Stomach (tissue), 9 donors: Measurements from ENCODE around the gene DMTF1. TPM values are rescaled to one million over a fixed set of nuclear protein-coding genes. Genes with fewer than 3 reads are reported as not detected.

ENCODE experiments used
- DNase-seq, 2 donors: peaks; one replicate each; pipeline versions ENCODE4 v3.0.0 to v3.0.0-alpha.2; 2013 to 2019
- H3K27ac ChIP-seq, 5 donors: fragments of 200-600 bp in 4 of 5; sonication (generic) in 4 of 5; one replicate each; pipeline ENCODE4 v1.5.1; 2013 to 2019; ENCODE audit warnings: mild to moderate bottlenecking in 1 of 5, moderate library complexity in 1 of 5
- H3K27me3 ChIP-seq, 3 donors: fragments of 200-600 bp; sonication (generic); one replicate each; pipeline ENCODE4 v1.5.1; 2017 to 2019; ENCODE audit warnings: mixed run types in 1 of 3
- H3K36me3 ChIP-seq, 4 donors: fragments of 200-600 bp; sonication (generic); 1 replicate in 3 of 4; 2 replicates in 1 of 4; pipeline ENCODE4 v1.5.1; 2016 to 2019
- H3K4me1 ChIP-seq, 4 donors: fragments of 200-600 bp; sonication (generic); one replicate each; pipeline ENCODE4 v1.5.1; 2016 to 2019
- H3K4me3 ChIP-seq, 4 donors: fragments of 200-600 bp; sonication (generic) in 3 of 4; one replicate each; pipeline ENCODE4 v1.5.1; 2016 to 2019; ENCODE audit warnings: mild to moderate bottlenecking in 1 of 4
- H3K9me3 ChIP-seq, 4 donors: fragments of 200-600 bp; sonication (generic); one replicate each; pipeline ENCODE4 v1.5.1; 2016 to 2019
- EP300 ChIP-seq: sonication (generic); formaldehyde crosslinking; IDR thresholded peaks from one replicate; pipeline ENCODE4 v1.6.1; 2017; ENCODE audit warnings: antibody characterized with exemption
- POLR2A ChIP-seq, 4 donors: fragments of 450-650 bp; IDR thresholded peaks; one replicate each; pipeline ENCODE4 v1.6.1; 2016; ENCODE audit warnings: antibody characterized with exemption in 4 of 4, control low read depth in 2 of 4, mild to moderate bottlenecking in 1 of 4, moderate library complexity in 1 of 4
- POLR2AphosphoS5 ChIP-seq, 3 donors: sonication (generic); formaldehyde crosslinking; IDR thresholded peaks; one replicate each; pipeline ENCODE4 v1.6.1; 2016; ENCODE audit warnings: antibody characterized with exemption in 3 of 3
- WGBS, 5 donors: extraction: QIAGEN DNeasy Blood & Tissue Kit in 3 of 5; methylation state at CpG; one replicate each; pipeline versions ENCODE4 v1.1.5 to v1.1.7; 2013 to 2018; 5-methylcytosine and 5-hydroxymethylcytosine counted together
- intact Hi-C: fragments of 100-400 bp; cut with DNase I; formaldehyde crosslinking; loops from one replicate; pipeline ENCODE4 v1.15.1; 2023; ENCODE audit warnings: low total_unique reads
- polyA plus RNA-seq, 3 donors: library from polyadenylated mRNA; stranded (reverse); fragments of 200-250 nt; gene quantifications; one replicate each; pipeline ENCODE4 v1.2.3, GENCODE V29; 2013
- total RNA-seq, 5 donors: library from RNA; depleted of rRNA; stranded (reverse); fragments of >200 nt; gene quantifications; one replicate each; pipeline versions ENCODE4 v1.1.0 to v1.2.3, GENCODE V29; 2014 to 2016
- TF ChIP-seq, protein P1 (sequence below), 7 experiments: fragments of 450-650 bp in 4 of 7; fragments of 200-600 bp in 3 of 7; sonication (generic) in 3 of 7; IDR thresholded peaks; one replicate each; pipeline ENCODE4 v1.5.1; 2016 to 2019; ENCODE audit warnings: antibody characterized with exemption in 7 of 7, control low read depth in 2 of 7, mild to moderate bottlenecking in 1 of 7
- donor health status: healthy with polysubstance abuse.
- donor health status: Bipolar disorder and iron deficiency.
- donor health status: healthy.

DMTF1 gene
- total and polyA plus RNA-seq, 8 donors, result 10.5 to 233 (median 70.8) TPM

DNA sequence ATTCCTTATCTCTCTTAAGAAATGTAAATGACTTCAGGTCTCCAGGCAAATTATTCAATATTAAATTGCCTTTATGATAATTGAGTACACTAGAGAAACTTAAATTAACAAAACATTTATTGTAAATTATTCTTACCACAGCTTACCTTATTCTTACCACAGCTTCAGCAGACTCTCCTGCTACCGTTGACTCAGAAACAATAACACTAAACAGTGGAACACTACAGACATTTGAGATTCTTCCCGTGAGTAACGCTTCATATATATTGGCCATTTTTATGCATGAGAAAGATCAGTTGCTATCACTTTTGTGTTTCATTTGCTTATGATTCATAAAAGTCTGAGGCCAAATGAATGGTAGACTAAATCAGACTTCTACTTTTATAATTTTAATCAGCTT lies 38.5 kb downstream of the DMTF1 start:
- Histone ChIP-seq H3K9me3 (no peaks in the 10 kb centered on the region), H3K4me1 (peaks cover 0 to 12% (median 0%) of the 10 kb centered on the region in 4 donors), H3K4me3 (no peak overlapping the region), H3K27me3 (no peaks in the 10 kb centered on the region), H3K27ac (no peak overlapping the region), H3K36me3 (peaks cover 32 to 100% (median 97%) of the 10 kb centered on the region in 4 donors)
- intact Hi-C loops, result no loop called here
- 63 to 88% (median 80%) methylated on average over 3 of the region's 3 CpGs for WGBS, 5 donors
- no peak for DNase-seq
- TF ChIP-seq EP300 (no peak), POLR2A (IDR thresholded peaks at IDR 0.05) (no peak), POLR2AphosphoS5 (IDR thresholded peaks at IDR 0.05) (no peak)
- TF ChIP-seq, protein P1, sequence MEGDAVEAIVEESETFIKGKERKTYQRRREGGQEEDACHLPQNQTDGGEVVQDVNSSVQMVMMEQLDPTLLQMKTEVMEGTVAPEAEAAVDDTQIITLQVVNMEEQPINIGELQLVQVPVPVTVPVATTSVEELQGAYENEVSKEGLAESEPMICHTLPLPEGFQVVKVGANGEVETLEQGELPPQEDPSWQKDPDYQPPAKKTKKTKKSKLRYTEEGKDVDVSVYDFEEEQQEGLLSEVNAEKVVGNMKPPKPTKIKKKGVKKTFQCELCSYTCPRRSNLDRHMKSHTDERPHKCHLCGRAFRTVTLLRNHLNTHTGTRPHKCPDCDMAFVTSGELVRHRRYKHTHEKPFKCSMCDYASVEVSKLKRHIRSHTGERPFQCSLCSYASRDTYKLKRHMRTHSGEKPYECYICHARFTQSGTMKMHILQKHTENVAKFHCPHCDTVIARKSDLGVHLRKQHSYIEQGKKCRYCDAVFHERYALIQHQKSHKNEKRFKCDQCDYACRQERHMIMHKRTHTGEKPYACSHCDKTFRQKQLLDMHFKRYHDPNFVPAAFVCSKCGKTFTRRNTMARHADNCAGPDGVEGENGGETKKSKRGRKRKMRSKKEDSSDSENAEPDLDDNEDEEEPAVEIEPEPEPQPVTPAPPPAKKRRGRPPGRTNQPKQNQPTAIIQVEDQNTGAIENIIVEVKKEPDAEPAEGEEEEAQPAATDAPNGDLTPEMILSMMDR (IDR thresholded peaks at IDR 0.05), result no peak

DNA sequence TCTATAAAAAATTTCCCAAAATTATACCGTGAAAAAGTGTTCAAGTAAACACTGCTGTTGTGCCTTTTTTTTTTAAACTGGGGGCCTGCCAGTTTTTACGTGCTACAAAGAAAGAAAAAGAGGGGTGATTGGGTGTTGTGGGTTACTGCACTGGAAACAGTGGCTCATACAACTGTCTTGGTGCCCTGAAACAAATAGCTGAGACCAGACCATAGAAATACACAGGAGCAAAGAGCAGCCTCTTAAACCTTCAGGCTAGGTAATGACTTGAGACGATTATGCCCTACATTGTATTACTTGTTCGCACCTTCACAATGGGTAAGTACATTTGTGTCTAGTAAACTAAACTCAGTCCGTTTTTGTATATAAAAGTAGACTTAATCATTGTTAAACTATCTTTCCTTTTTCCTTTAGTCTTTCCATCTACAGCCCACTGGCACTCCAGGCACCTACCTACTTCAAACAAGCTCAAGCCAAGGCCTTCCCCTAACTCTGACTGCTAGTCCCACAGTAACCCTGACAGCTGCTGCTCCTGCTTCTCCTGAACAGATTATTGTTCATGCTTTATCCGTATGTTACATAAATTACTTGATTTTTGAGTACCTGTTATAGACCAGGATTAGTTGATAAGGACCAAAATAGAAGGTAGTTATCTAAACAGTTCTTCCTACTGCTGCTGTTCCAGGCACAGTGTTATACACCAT lies 40.7 kb downstream of the DMTF1 start:
- intact Hi-C loops, result no loop called here
- Histone ChIP-seq H3K4me1 (peaks cover 0 to 12% (median 0%) of the 10 kb centered on the region in 4 donors), H3K36me3 (peaks cover 25 to 100% (median 98%) of the 10 kb centered on the region in 4 donors), H3K27me3 (no peaks in the 10 kb centered on the region), H3K9me3 (no peaks in the 10 kb centered on the region), H3K4me3 (no peak overlapping the region), H3K27ac (no peak overlapping the region)
- TF ChIP-seq POLR2A (IDR thresholded peaks at IDR 0.05), result no peak
- TF ChIP-seq, protein P1 (IDR thresholded peaks at IDR 0.05), result no peak
- no peak for TF ChIP-seq POLR2AphosphoS5 (IDR thresholded peaks at IDR 0.05)
- no peak for TF ChIP-seq EP300
- no peak for DNase-seq
- 61 to 79% (median 70%) methylated on average over 6 of the region's 6 CpGs for WGBS, 5 donors

DNA sequence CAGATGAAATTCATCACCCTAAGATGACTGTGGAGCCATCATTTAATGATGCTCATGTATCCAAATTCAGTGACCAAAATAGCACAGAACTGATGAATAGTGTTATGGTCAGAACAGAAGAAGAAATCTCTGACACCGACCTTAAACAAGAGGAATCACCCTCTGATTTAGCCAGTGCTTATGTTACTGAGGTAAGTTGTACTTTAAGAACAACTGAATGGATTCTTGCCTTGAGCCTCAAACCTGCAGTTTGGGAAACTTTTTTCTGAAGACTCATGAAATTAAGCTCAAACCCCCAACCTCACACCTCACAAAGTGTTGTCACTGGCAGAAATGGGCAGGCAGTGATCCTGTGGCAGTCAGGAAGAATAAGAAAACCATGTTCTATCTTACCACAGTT lies 41.7 kb downstream of the DMTF1 start:
- no peaks in the 10 kb centered on the region for H3K27me3 ChIP-seq
- H3K4me1 ChIP-seq, result peaks cover 0 to 15% (median 0%) of the 10 kb centered on the region in 4 donors
- no peak overlapping the region for H3K4me3 ChIP-seq
- 88 to 97% (median 91%) methylated on average over 1 of the region's 1 CpG for WGBS, 5 donors
- no peaks in the 10 kb centered on the region for H3K9me3 ChIP-seq
- intact Hi-C loops, result no loop called here
- DNase-seq, result no peak
- TF ChIP-seq EP300 (no peak), POLR2A (IDR thresholded peaks at IDR 0.05) (no peak), POLR2AphosphoS5 (IDR thresholded peaks at IDR 0.05) (no peak)
- TF ChIP-seq, protein P1 (IDR thresholded peaks at IDR 0.05), result no peak
- no peak overlapping the region for H3K27ac ChIP-seq
- peaks cover 22 to 95% (median 89%) of the 10 kb centered on the region in 4 donors for H3K36me3 ChIP-seq

DNA sequence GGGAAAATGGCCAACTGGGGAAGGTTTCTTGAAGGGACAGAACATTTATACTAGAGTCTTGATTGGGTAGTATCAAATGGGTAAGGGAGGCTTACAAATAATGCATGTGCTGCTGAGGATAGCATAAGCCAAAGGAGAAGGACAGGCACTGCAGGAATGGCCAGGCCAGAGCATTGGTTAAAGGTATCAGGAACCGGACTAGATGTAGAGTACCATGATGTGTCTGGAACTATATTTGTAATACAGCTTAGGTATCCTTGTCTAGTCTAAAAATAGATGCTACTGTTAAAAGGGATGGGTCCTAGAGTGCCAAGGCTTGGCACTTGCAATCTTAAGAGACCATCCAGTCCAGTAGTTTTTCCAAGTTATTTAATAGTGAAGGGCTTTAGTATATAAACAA lies 47.0 kb downstream of the DMTF1 start:
- Histone ChIP-seq H3K36me3 (peaks cover 14 to 55% (median 38%) of the 10 kb centered on the region in 4 donors), H3K4me1 (peaks cover 0 to 32% (median 10%) of the 10 kb centered on the region in 4 donors), H3K4me3 (no peak overlapping the region), H3K27me3 (no peaks in the 10 kb centered on the region), H3K9me3 (peaks cover 0 to under 1% (median 0%) of the 10 kb centered on the region in 4 donors), H3K27ac (no peak overlapping the region)
- DNase-seq, result no peak
- WGBS, 5 donors, result 93 to 100% (median 96%) methylated on average over 1 of the region's 1 CpG
- no peak for TF ChIP-seq POLR2AphosphoS5 (IDR thresholded peaks at IDR 0.05)
- TF ChIP-seq, protein P1 (IDR thresholded peaks at IDR 0.05), result no peak
- TF ChIP-seq EP300, result no peak
- no peak for TF ChIP-seq POLR2A (IDR thresholded peaks at IDR 0.05)
- intact Hi-C loops, result no loop called here
